AG04450 (cell line): ENCODE data around the gene GABRQ. TPM values are rescaled to one million over a fixed set of nuclear protein-coding genes. Genes with fewer than 3 reads are reported as not detected.
A peak's percentile ranks its signal among the peaks of the same experiment; 100 is the strongest.

Experiments
- CTCF ChIA-PET: fragments of 300-600, 350-600 bp; formaldehyde crosslinking; extraction: SDS; loops from one replicate; lab custom pipeline; 2022; ENCODE audit warnings: antibody characterized with exemption, inconsistent platforms; lab: Charles Lee
- POLR2A ChIA-PET: fragments of 350-600 bp; formaldehyde crosslinking; extraction: SDS; loops from one replicate; lab custom pipeline; 2021; ENCODE audit warnings: antibody characterized with exemption, inconsistent platforms; lab: Yijun Ruan, JAX
- DNase-seq: peaks from one replicate; pipeline ENCODE4 v3.0.0-alpha.2; 2011; ENCODE audit warnings: low read depth, low spot score
- H3K27ac ChIP-seq: one replicate; pipeline ENCODE4 v1.5.1; 2012; ENCODE audit warnings: low read depth, low read length, control low read depth
- H3K27me3 ChIP-seq: one replicate; pipeline ENCODE4 v1.6.0; 2012; ENCODE audit warnings: low read length; ENCODE audit not compliant: control insufficient read depth, insufficient read depth
- H3K4me3 ChIP-seq: 2 replicates; pipeline ENCODE4 v1.5.1; 2011; ENCODE audit warnings: mild to moderate bottlenecking, low read depth, low read length, control low read depth
- H3K9me3 ChIP-seq: 2 replicates; pipeline ENCODE4 v1.5.1; 2012; ENCODE audit warnings: low read length; ENCODE audit not compliant: control insufficient read depth, insufficient read depth
- CTCF ChIP-seq: IDR thresholded peaks from 2 replicates; pipeline ENCODE4 v1.5.1; 2011; ENCODE audit warnings: low read depth, low read length, control low read depth, inconsistent platforms
- polyA plus RNA-seq: library from polyadenylated mRNA; depleted of rRNA; stranded (reverse); fragments of >200 nt; gene quantifications from 2 replicates; pipeline ENCODE4 v1.2.3, GENCODE V29; 2011

The GABRQ gene
- polyA plus RNA-seq, 1 experiment, result 0.05 TPM

DNA sequence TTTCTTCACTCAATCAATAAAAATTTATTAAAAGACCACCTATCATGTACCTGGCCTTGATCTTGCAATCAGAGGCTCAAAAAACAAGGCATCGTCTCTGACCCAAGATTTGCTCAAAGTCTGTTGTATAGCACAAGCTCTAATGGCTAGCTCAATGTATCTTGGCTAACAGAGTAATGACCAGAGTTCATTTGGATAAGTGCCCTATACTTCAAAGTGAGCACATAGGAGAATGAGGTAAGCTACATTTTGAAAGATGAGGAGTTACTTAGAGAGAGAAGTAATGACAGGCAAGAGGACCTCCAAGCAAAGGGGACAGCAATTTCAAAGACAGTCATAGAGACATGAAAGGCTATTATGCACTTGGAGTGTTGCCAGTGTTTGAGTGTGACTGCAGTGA, 22.9 kb upstream of the GABRQ start:
- no peak for DNase-seq
- H3K27ac ChIP-seq, result no peak overlapping the region
- ChIA-PET POLR2A (no interaction called here), CTCF (no interaction called here)
- no peaks in the 10 kb centered on the region for H3K9me3 ChIP-seq
- H3K27me3 ChIP-seq, result no peaks in the 10 kb centered on the region
- TF ChIP-seq CTCF, result no peak
- no peak overlapping the region for H3K4me3 ChIP-seq

DNA sequence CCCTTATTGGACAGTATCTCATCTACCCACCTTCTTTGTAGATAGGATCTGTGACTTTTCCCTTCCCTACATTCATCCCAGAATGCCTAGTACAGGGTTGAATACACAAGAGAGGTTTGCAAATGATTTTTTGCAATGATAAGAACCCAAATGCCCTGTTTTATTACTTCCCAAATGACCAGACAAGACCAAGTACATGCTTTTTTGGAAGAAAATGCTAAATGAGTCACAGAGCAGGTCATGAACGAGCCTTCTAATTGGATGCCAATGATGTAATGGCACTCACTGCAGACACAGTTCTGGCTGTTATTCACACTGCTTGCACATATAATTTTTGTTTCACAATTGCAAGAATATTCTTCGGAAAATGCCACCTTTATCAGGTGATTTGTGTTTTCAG, 17.8 kb upstream of the GABRQ start:
- TF ChIP-seq CTCF, result no peak
- Histone ChIP-seq H3K9me3 (no peaks in the 10 kb centered on the region), H3K27me3 (no peaks in the 10 kb centered on the region), H3K4me3 (no peak overlapping the region), H3K27ac (no peak overlapping the region)
- POLR2A ChIA-PET, result no interaction called here
- no peak for DNase-seq
- CTCF ChIA-PET, result interaction anchor here (1.5 kb wide), 1 partner anchor 11 kb away, joined by 3 read pairs; no protein-coding TSS in a partner anchor

DNA sequence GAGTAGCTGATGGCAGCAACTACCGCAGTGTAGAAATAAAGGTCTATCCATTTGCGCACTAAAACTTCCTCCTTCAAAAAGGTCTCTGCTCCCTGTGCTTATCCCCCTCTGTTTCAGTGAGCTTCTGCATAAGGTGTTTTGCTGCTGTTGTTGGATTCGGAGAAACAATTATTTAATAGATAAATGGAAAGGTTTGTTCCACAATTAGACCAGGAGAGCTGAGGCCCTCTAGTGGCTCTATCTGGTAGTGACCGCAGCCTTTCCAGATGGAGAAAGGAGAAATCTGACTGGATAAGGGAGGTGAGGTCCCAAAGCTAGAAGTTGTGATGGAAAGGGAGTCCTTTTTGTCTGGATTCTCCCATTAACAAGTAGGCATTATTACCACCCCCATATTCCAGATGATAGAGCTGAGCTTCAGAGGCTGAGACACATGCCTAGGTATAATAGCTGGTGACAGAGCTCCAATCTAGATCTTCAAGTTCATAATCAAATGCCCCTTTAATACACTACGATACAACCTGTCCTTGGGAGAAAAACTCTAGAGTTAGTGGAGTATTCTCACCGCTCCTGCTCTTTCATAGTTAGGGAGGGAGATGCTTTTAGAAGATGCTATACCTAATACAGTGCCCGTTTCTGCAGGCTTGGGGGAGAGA, 5.1 kb upstream of the GABRQ start:
- POLR2A ChIA-PET, result no interaction called here
- Histone ChIP-seq H3K9me3 (no peaks in the 10 kb centered on the region), H3K27me3 (no peaks in the 10 kb centered on the region), H3K27ac (no peak overlapping the region), H3K4me3 (no peak overlapping the region)
- CTCF ChIA-PET, result interaction anchor here (0.8 to 8.3 kb wide), 11 partner anchors 8 to 1496 kb away, joined by 3 to 157 read pairs (median 3); no protein-coding TSS in a partner anchor
- DNase-seq, result peak; percentile 6
- TF ChIP-seq CTCF, result peak; percentile 78

GRCh38 chrX:152635941-152636340, 1.8 kb upstream of the GABRQ start:
- POLR2A ChIA-PET, result no interaction called here
- H3K9me3 ChIP-seq, result no peaks in the 10 kb centered on the region
- peak; percentile 62 for TF ChIP-seq CTCF
- peaks cover 7% of the 10 kb centered on the region for H3K27me3 ChIP-seq
- CTCF ChIA-PET, result interaction anchor here (1.1 to 8.3 kb wide), 3 partner anchors 12 to 888 kb away, joined by 3 to 157 read pairs (median 30); no protein-coding TSS in a partner anchor
- H3K27ac ChIP-seq, result no peak overlapping the region
- no peak overlapping the region for H3K4me3 ChIP-seq
- DNase-seq, result peak; percentile 13

DNA sequence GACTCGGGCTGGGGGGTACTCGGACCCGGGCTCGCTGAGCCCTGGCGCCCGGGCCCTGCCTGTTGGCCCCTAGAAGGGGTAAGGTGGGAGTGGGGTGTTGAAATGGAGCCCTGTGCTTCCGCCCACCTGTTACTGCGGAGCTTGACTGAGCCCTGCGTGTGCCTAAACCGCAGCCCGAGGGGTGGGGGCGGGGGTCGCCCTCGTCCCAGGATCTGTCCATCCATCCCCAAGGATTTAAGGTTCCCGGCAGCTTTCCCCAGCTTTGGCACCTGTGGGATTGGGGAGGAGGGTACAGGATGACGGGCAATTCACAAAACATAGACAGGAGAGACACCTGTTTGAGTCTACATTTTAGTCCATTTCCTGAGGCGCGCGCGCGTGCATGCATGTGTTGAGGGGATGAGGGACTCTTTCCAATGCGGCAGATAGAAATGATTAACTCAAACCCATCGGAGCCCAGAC, 779 bp downstream of the GABRQ start:
- ChIA-PET CTCF (no interaction called here), POLR2A (no interaction called here)
- Histone ChIP-seq H3K9me3 (no peaks in the 10 kb centered on the region), H3K27ac (no peak overlapping the region), H3K4me3 (no peak overlapping the region), H3K27me3 (peaks cover 7% of the 10 kb centered on the region)
- TF ChIP-seq CTCF, result no peak
- no peak for DNase-seq
